CD4-positive, alpha-beta T cell (primary cell): ENCODE results near the gene LARGE1. TPM values are rescaled to one million over a fixed set of nuclear protein-coding genes. Genes with fewer than 3 reads are reported as not detected.

Experiments
- ATAC-seq: fragments of 200-7000 bp; cut with Tn5 transposase; one replicate; pipeline ENCODE4 v1.10.0; 2022; ENCODE audit warnings: mild to moderate bottlenecking; ENCODE audit not compliant: poor library complexity
- CTCF ChIA-PET: fragments of 350-600 bp; sonication (Branson Sonifier 250); formaldehyde crosslinking; loops from one replicate; lab custom pipeline; 2021; ENCODE audit warnings: antibody characterized with exemption, inconsistent platforms; lab: Charles Lee
- POLR2A ChIA-PET: fragments of 350-600 bp; sonication (Branson Sonifier 250); formaldehyde crosslinking; loops from one replicate; lab custom pipeline; 2021; ENCODE audit warnings: antibody characterized with exemption, inconsistent platforms; lab: Charles Lee
- DNase-seq, 14 experiments: peaks; one replicate each; pipeline ENCODE4 v3.0.0-alpha.2; 2013 to 2020; ENCODE audit warnings: mixed read lengths in 2 of 14
- H3K27ac ChIP-seq, 2 donors: one replicate each; pipeline versions ENCODE4 v1.5.1 to v1.7.0; 2013; ENCODE audit warnings: low read length in 2 of 2, low read depth in 1 of 2, mild to moderate bottlenecking in 1 of 2
- H3K27me3 ChIP-seq, 2 experiments: 1 replicate in 1 of 2; 2 replicates in 1 of 2; pipeline versions ENCODE4 v1.6.1 to v1.7.0; 2013; ENCODE audit warnings: low read length in 2 of 2, control low read depth in 1 of 2, mild to moderate bottlenecking in 1 of 2, moderate library complexity in 1 of 2; ENCODE audit not compliant: insufficient read depth in 2 of 2, control insufficient read depth in 1 of 2
- H3K36me3 ChIP-seq: one replicate; pipeline ENCODE4 v1.6.1; 2013; ENCODE audit warnings: low read length, control low read depth; ENCODE audit not compliant: insufficient read depth
- H3K4me1 ChIP-seq: one replicate; pipeline ENCODE4 v1.6.1; 2013; ENCODE audit warnings: low read length, control low read depth; ENCODE audit not compliant: insufficient read depth
- H3K4me3 ChIP-seq: one replicate; pipeline ENCODE4 v1.5.1; 2013; ENCODE audit warnings: mild to moderate bottlenecking, low read length, moderate library complexity
- H3K9me3 ChIP-seq, 2 experiments: 1 replicate in 1 of 2; 2 replicates in 1 of 2; pipeline versions ENCODE4 v1.6.1 to v1.7.0; 2013; ENCODE audit warnings: low read length in 2 of 2, mild to moderate bottlenecking in 2 of 2, control low read depth in 1 of 2, moderate library complexity in 1 of 2; ENCODE audit not compliant: control insufficient read depth in 1 of 2, insufficient read depth in 1 of 2
- H3K27ac Mint-ChIP-seq: one replicate; pipeline ENCODE4 v1.8.0; 2020; ENCODE audit warnings: mixed read lengths
- H3K27me3 Mint-ChIP-seq: one replicate; pipeline ENCODE4 v1.8.0; 2021; ENCODE audit warnings: mixed read lengths
- H3K36me3 Mint-ChIP-seq: one replicate; pipeline ENCODE4 v1.8.0; 2021; ENCODE audit warnings: low read depth, mixed read lengths
- H3K4me1 Mint-ChIP-seq: one replicate; pipeline ENCODE4 v1.8.0; 2021; ENCODE audit warnings: low read depth, mixed read lengths
- H3K4me3 Mint-ChIP-seq: one replicate; pipeline ENCODE4 v1.8.0; 2020; ENCODE audit warnings: mild to moderate bottlenecking, mixed read lengths
- H3K9me3 Mint-ChIP-seq: one replicate; pipeline ENCODE4 v1.8.0; 2020; ENCODE audit warnings: mixed read lengths
- CTCF ChIP-seq: fragments of 200-600 bp; IDR thresholded peaks from one replicate; pipeline ENCODE4 v1.8.0; 2022; ENCODE audit warnings: antibody characterized with exemption, mild to moderate bottlenecking
- intact Hi-C, 2 experiments: fragments of 100-400 bp; cut with DNase I in 1 of 2; cut with micrococcal nuclease in 1 of 2; formaldehyde crosslinking; loops; one replicate each; pipeline versions ENCODE4 v1.15.1 to v1.9.0; 2023 to 2025; cut with DNase I, micrococcal nuclease
- total RNA-seq, 174 experiments: library from RNA in 2 of 174; stranded (reverse) in 2 of 174; gene quantifications; one replicate each; pipeline ENCODE4 v1.2.3 and lab custom pipeline; 2021 to 2026

The LARGE1 gene
- total RNA-seq, 2 experiments from 2014 or later, result 0.14 to 0.70 TPM

- Histone ChIP-seq H3K27me3 (no peaks in the 10 kb centered on the region), H3K27ac (no peak overlapping the region), H3K9me3 (peaks cover 0 to 12% of the 10 kb centered on the region in 2 experiments), H3K4me3 (no peak overlapping the region), H3K4me1 (no peaks in the 10 kb centered on the region), H3K36me3 (no peaks in the 10 kb centered on the region)
- ATAC-seq (no peak), DNase-seq (no peak)
- no peaks in the 10 kb centered on the region for H3K9me3 Mint-ChIP-seq
- CTCF ChIA-PET, result no interaction called here
- H3K4me1 Mint-ChIP-seq, result no peaks in the 10 kb centered on the region
- H3K27me3 Mint-ChIP-seq, result no peaks in the 10 kb centered on the region
- intact Hi-C loops, result no loop called here
- H3K4me3 Mint-ChIP-seq, result no peak overlapping the region
- POLR2A ChIA-PET, result no interaction called here
- no peak overlapping the region for H3K27ac Mint-ChIP-seq
- no peaks in the 10 kb centered on the region for H3K36me3 Mint-ChIP-seq
- no peak for TF ChIP-seq CTCF
Measured at GRCh38 chr22:33871935-33872334, 48.3 kb downstream of the LARGE1 start.

- no peak for ATAC-seq
- intact Hi-C loops, result no loop called here
- Mint-ChIP-seq H3K36me3 (no peaks in the 10 kb centered on the region), H3K4me1 (no peaks in the 10 kb centered on the region), H3K4me3 (no peak overlapping the region), H3K27me3 (no peaks in the 10 kb centered on the region), H3K27ac (no peak overlapping the region), H3K9me3 (no peaks in the 10 kb centered on the region)
- DNase-seq, result no peak
- Histone ChIP-seq H3K4me1 (no peaks in the 10 kb centered on the region), H3K27ac (no peak overlapping the region), H3K4me3 (no peak overlapping the region), H3K9me3 (peaks cover 0 to 5% of the 10 kb centered on the region in 2 experiments), H3K36me3 (no peaks in the 10 kb centered on the region), H3K27me3 (no peaks in the 10 kb centered on the region)
- TF ChIP-seq CTCF, result no peak
- ChIA-PET CTCF (no interaction called here), POLR2A (no interaction called here)
Measured at GRCh38 chr22:33869946-33870345, 50.3 kb downstream of the LARGE1 start.

- H3K36me3 ChIP-seq, result no peaks in the 10 kb centered on the region
- H3K27me3 Mint-ChIP-seq, result no peaks in the 10 kb centered on the region
- no peaks in the 10 kb centered on the region for H3K36me3 Mint-ChIP-seq
- ChIA-PET CTCF (no interaction called here), POLR2A (no interaction called here)
- peaks cover 0 to 4% of the 10 kb centered on the region in 2 experiments for H3K9me3 ChIP-seq
- no peak overlapping the region for H3K4me3 Mint-ChIP-seq
- TF ChIP-seq CTCF, result no peak
- H3K4me3 ChIP-seq, result no peak overlapping the region
- H3K9me3 Mint-ChIP-seq, result no peaks in the 10 kb centered on the region
- no peak overlapping the region for H3K27ac Mint-ChIP-seq
- no peak overlapping the region for H3K27ac ChIP-seq
- DNase-seq, result no peak
- no peak for ATAC-seq
- intact Hi-C loops, result loop anchor here in 1 of 2 experiments (2.0 kb wide), 1 partner anchor 29 kb away; no protein-coding TSS in a partner anchor
- H3K27me3 ChIP-seq, result no peaks in the 10 kb centered on the region
- no peaks in the 10 kb centered on the region for H3K4me1 Mint-ChIP-seq
- no peaks in the 10 kb centered on the region for H3K4me1 ChIP-seq
Measured at GRCh38 chr22:33867971-33868370, 52.3 kb downstream of the LARGE1 start.
